CD4-positive, alpha-beta memory T cell (primary cell): ENCODE data around the gene LIX1. TPM values are rescaled to one million over a fixed set of nuclear protein-coding genes. Genes with fewer than 3 reads are reported as not detected.

Source experiments
- CTCF ChIA-PET: fragments of 350-600 bp; sonication (Branson Sonifier 250); formaldehyde crosslinking; loops from one replicate; lab custom pipeline; 2021; ENCODE audit warnings: inconsistent platforms; ENCODE audit not compliant: partially characterized antibody; lab: Charles Lee
- POLR2A ChIA-PET: fragments of 350-600 bp; sonication (Branson Sonifier 250); formaldehyde crosslinking; loops from one replicate; lab custom pipeline; 2021; ENCODE audit not compliant: partially characterized antibody; lab: Charles Lee
- DNase-seq, 5 donors: peaks; one replicate each; pipeline versions ENCODE4 v3.0.0 to v3.0.0-alpha.2; 2020 to 2022; ENCODE audit warnings: mixed read lengths in 1 of 5
- H3K27ac ChIP-seq: one replicate; pipeline ENCODE4 v1.7.0; 2013; ENCODE audit warnings: low read depth, low read length
- H3K27me3 ChIP-seq: 2 replicates; pipeline ENCODE4 v1.7.0; 2013; ENCODE audit warnings: mild to moderate bottlenecking, low read length, moderate library complexity; ENCODE audit not compliant: insufficient read depth
- H3K36me3 ChIP-seq: 2 replicates; pipeline ENCODE4 v1.7.0; 2013; ENCODE audit warnings: mild to moderate bottlenecking, low read length, moderate library complexity; ENCODE audit not compliant: insufficient read depth
- H3K4me1 ChIP-seq: 2 replicates; pipeline ENCODE4 v1.7.0; 2013; ENCODE audit warnings: mild to moderate bottlenecking, low read length, moderate library complexity; ENCODE audit not compliant: insufficient read depth
- H3K4me3 ChIP-seq, 2 donors: one replicate each; pipeline ENCODE4 v1.7.0; 2013; ENCODE audit warnings: low read length in 2 of 2, mild to moderate bottlenecking in 1 of 2
- H3K9me3 ChIP-seq, 2 donors: one replicate each; pipeline ENCODE4 v1.7.0; 2013; ENCODE audit warnings: low read length in 2 of 2, control low read depth in 1 of 2; ENCODE audit not compliant: control insufficient read depth in 1 of 2
- H3K27ac Mint-ChIP-seq, 7 donors: one replicate each; pipeline ENCODE4 v1.8.0; 2020 to 2021; ENCODE audit warnings: mixed read lengths in 7 of 7, mild to moderate bottlenecking in 6 of 7, inconsistent platforms in 3 of 7, moderate library complexity in 3 of 7
- H3K27me3 Mint-ChIP-seq, 2 donors: one replicate each; pipeline ENCODE4 v1.8.0; 2020 to 2021; ENCODE audit warnings: mixed read lengths in 2 of 2
- H3K36me3 Mint-ChIP-seq, 2 donors: one replicate each; pipeline ENCODE4 v1.8.0; 2020 to 2021; ENCODE audit warnings: mixed read lengths in 2 of 2, inconsistent platforms in 1 of 2, mild to moderate bottlenecking in 1 of 2
- H3K4me1 Mint-ChIP-seq, 4 donors: one replicate each; pipeline ENCODE4 v1.8.0; 2020 to 2021; ENCODE audit warnings: mixed read lengths in 4 of 4, mild to moderate bottlenecking in 1 of 4
- H3K4me3 Mint-ChIP-seq, 8 donors: one replicate each; pipeline ENCODE4 v1.8.0; 2020 to 2021; ENCODE audit warnings: mixed read lengths in 8 of 8, mild to moderate bottlenecking in 7 of 8, moderate library complexity in 6 of 8, inconsistent platforms in 3 of 8
- H3K9me3 Mint-ChIP-seq, 8 donors: one replicate each; pipeline ENCODE4 v1.8.0; 2020 to 2021; ENCODE audit warnings: mixed read lengths in 8 of 8, mild to moderate bottlenecking in 5 of 8, inconsistent platforms in 3 of 8, moderate library complexity in 1 of 8
- intact Hi-C: fragments of 100-400 bp; cut with micrococcal nuclease; formaldehyde crosslinking; loops from one replicate; pipeline ENCODE4 v1.15.1; 2023
- polyA plus RNA-seq, 2 donors: library from polyadenylated mRNA; unstranded; fragments of 300-500 nt; fragmentation: Illumina TruSeq; gene quantifications; one replicate each; pipeline ENCODE4 v1.2.3, GENCODE V29; 2021
- total RNA-seq, 2 experiments: library from RNA; stranded (reverse); gene quantifications; one replicate each; pipeline ENCODE4 v1.2.3, GENCODE V29; 2021

Gene LIX1
- total and polyA plus RNA-seq, 4 experiments from 2014 or later = not detected

DNA sequence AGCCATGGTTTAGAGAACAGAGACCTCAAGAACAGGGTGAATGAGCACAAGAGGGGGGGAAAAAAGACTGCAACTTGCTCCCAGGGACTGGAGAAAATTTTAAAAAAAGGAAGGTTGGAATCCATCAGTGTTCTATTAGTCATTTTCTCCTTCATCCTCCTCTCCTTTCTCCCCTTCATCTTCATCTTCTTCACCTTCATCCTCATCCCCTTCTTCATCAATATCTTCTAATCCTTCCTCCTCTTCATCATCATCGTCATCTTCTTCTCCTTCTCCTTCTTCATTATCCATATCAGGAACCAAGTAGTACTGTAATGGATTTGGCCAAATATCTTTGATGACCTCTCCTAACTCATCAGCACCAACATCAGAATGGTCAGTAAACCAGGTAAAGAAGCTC, 86.1 kb downstream of the LIX1 start:
- POLR2A ChIA-PET = no interaction called here
- peaks cover 0 to 21% of the 10 kb centered on the region in 2 donors for H3K36me3 Mint-ChIP-seq

DNA sequence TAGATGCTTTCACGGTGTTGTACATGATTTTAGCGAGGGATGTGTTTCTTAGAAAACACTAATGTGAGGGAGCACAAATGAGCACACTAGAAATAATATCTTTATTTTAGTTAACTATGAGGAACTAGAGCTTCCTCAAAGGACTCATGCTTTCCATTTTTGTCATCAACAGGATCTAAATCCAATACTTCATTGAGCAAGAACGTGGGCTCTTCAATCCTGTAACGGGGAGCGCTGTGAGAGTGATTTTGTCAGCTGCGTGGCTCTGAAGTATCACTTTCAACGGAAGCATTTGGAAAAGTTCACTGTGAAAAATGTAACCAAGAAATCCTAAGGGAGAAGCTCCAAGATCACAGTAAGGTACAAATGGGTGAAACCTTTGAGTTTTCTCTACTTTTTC, 93.2 kb downstream of the LIX1 start:
- no peak overlapping the region for H3K27ac Mint-ChIP-seq
- POLR2A ChIA-PET = no interaction called here
- H3K36me3 ChIP-seq = no peaks in the 10 kb centered on the region
- CTCF ChIA-PET = interaction anchor here (0.7 to 1.9 kb wide), 4 partner anchors 10 to 370 kb away, joined by 3 to 4 read pairs (median 3); no protein-coding TSS in a partner anchor
- intact Hi-C loops = no loop called here
- H3K36me3 Mint-ChIP-seq = peaks cover 0 to 6% of the 10 kb centered on the region in 2 donors
- H3K9me3 Mint-ChIP-seq = peaks cover 0 to 3% (median 0%) of the 10 kb centered on the region in 8 donors
- no peaks in the 10 kb centered on the region for H3K27me3 ChIP-seq
- no peak overlapping the region for H3K4me3 ChIP-seq
- no peaks in the 10 kb centered on the region for H3K4me1 ChIP-seq
- no peaks in the 10 kb centered on the region for H3K4me1 Mint-ChIP-seq
- no peaks in the 10 kb centered on the region for H3K9me3 ChIP-seq
- no peak for DNase-seq
- no peak overlapping the region for H3K4me3 Mint-ChIP-seq
- H3K27ac ChIP-seq = no peak overlapping the region
- peaks cover 0 to 4% of the 10 kb centered on the region in 2 donors for H3K27me3 Mint-ChIP-seq

More for the DNA sequence above, 86.1 kb downstream of the LIX1 start:
- H3K4me1 ChIP-seq = no peaks in the 10 kb centered on the region
- H3K4me3 ChIP-seq = no peak overlapping the region
- Mint-ChIP-seq H3K4me1 (no peaks in the 10 kb centered on the region), H3K4me3 (no peak overlapping the region), H3K27ac (no peak overlapping the region), H3K9me3 (peaks cover 0 to 12% (median 4%) of the 10 kb centered on the region in 8 donors), H3K27me3 (peaks cover 0 to 4% of the 10 kb centered on the region in 2 donors)
- H3K27ac ChIP-seq = no peak overlapping the region
- no peak for DNase-seq
- intact Hi-C loops = no loop called here
- CTCF ChIA-PET = no interaction called here
- no peaks in the 10 kb centered on the region for H3K36me3 ChIP-seq
- peaks cover 0 to 4% of the 10 kb centered on the region in 2 donors for H3K9me3 ChIP-seq
- no peaks in the 10 kb centered on the region for H3K27me3 ChIP-seq

DNA sequence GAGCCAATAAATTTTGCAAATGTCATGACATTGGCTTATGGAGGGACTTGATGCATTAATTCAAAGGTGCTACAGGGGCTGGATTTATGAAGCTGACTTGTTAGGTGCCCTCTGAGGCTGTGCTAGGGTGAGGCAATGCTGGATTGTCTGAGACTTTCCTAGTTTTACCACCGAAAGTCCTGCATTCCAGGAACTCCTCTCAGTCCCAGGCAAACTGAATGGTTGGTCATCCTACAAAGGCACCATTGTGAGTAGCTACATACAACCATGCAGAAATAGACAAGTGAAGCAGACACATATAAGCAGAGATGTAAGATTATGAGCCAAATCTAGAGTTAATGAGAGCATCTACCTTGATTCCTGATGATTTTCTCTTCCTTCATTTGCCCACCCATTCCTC, 95.3 kb downstream of the LIX1 start:
- Mint-ChIP-seq H3K4me1 (no peaks in the 10 kb centered on the region), H3K4me3 (no peak overlapping the region), H3K36me3 (peaks cover 0 to 6% of the 10 kb centered on the region in 2 donors), H3K27me3 (no peaks in the 10 kb centered on the region), H3K27ac (no peak overlapping the region), H3K9me3 (peaks cover 0 to 3% (median 0%) of the 10 kb centered on the region in 8 donors)
- H3K4me3 ChIP-seq = no peak overlapping the region
- H3K27me3 ChIP-seq = no peaks in the 10 kb centered on the region
- H3K4me1 ChIP-seq = no peaks in the 10 kb centered on the region
- ChIA-PET CTCF (interaction anchor here (1.2 kb wide), 1 partner anchor 114 kb away, joined by 4 read pairs; no protein-coding TSS in a partner anchor), POLR2A (no interaction called here)
- no peaks in the 10 kb centered on the region for H3K36me3 ChIP-seq
- DNase-seq = no peak
- intact Hi-C loops = no loop called here
- no peaks in the 10 kb centered on the region for H3K9me3 ChIP-seq
- H3K27ac ChIP-seq = no peak overlapping the region

DNA sequence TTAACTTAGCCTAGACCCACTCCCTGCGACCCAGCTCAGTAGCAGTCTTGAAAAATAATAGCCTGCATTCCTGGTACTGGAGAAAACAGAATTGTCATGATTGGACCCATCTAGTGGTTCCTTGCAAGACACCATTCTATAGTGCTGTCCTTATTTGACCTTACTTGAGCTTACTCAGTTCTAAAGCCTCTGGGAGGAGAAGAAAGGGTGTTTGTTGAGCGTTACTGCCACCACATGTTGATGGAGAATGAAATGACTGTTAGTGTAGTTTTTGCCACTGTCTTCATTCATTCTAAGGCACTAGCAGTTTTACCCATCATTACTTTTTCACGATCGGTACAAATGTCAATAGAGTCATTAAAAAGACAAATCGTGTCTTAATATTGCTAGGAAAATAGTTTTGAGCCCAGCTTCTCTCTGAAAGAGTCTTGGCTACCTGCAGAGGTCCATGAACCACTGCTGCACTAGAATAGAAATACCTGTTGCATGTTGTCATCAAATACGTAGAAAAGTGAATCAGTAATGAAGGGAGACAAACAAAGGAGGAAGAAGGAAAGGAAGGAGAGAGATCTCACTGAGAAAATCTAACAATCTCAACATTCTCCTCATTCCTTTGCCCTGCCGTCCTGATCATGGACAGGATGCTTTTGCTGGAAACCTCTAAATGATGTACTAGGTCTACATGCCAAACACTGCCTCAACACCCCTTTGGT, 96.0 kb downstream of the LIX1 start:
- Histone ChIP-seq H3K27ac (no peak overlapping the region), H3K4me3 (no peak overlapping the region), H3K9me3 (no peaks in the 10 kb centered on the region), H3K27me3 (no peaks in the 10 kb centered on the region), H3K4me1 (no peaks in the 10 kb centered on the region), H3K36me3 (no peaks in the 10 kb centered on the region)
- intact Hi-C loops = no loop called here
- POLR2A ChIA-PET = interaction anchor here (1.0 kb wide), 1 partner anchor 177 kb away, joined by 3 read pairs; no protein-coding TSS in a partner anchor
- H3K4me3 Mint-ChIP-seq = no peak overlapping the region
- H3K4me1 Mint-ChIP-seq = no peaks in the 10 kb centered on the region
- no peak for DNase-seq
- no peaks in the 10 kb centered on the region for H3K9me3 Mint-ChIP-seq
- H3K27me3 Mint-ChIP-seq = no peaks in the 10 kb centered on the region
- CTCF ChIA-PET = interaction anchor here (1.2 to 2.0 kb wide), 3 partner anchors 115 to 177 kb away, joined by 4 to 14 read pairs (median 4); no protein-coding TSS in a partner anchor
- peaks cover 0 to 6% of the 10 kb centered on the region in 2 donors for H3K36me3 Mint-ChIP-seq
- H3K27ac Mint-ChIP-seq = no peak overlapping the region

DNA sequence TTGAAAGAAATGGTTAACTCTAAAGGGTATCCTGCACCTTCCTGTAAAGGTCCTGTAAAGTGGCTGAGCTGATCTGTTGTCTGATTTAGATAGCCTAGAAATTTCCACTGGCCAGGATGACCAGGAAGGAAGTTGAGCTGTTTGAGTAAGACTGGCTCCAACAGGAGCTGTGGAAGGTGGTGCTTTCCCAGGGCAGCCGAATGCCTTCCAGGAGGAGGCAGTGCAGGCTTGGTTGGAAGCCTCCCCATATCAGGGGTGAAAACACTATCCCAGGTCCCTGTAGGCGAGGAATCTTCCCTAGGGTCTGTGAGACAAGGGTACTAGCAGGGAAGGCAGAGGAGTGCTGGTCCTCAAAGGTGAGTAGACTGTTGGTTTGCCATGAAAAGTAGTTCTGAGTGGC, 98.4 kb downstream of the LIX1 start:
- Mint-ChIP-seq H3K27me3 (no peaks in the 10 kb centered on the region), H3K36me3 (no peaks in the 10 kb centered on the region), H3K4me3 (no peak overlapping the region), H3K4me1 (no peaks in the 10 kb centered on the region), H3K9me3 (no peaks in the 10 kb centered on the region), H3K27ac (no peak overlapping the region)
- intact Hi-C loops = no loop called here
- Histone ChIP-seq H3K4me1 (no peaks in the 10 kb centered on the region), H3K4me3 (no peak overlapping the region), H3K9me3 (no peaks in the 10 kb centered on the region), H3K36me3 (no peaks in the 10 kb centered on the region), H3K27ac (no peak overlapping the region), H3K27me3 (no peaks in the 10 kb centered on the region)
- no peak for DNase-seq
- ChIA-PET CTCF (interaction anchor here (1.1 kb wide), 1 partner anchor 175 kb away, joined by 4 read pairs; no protein-coding TSS in a partner anchor), POLR2A (no interaction called here)

DNA sequence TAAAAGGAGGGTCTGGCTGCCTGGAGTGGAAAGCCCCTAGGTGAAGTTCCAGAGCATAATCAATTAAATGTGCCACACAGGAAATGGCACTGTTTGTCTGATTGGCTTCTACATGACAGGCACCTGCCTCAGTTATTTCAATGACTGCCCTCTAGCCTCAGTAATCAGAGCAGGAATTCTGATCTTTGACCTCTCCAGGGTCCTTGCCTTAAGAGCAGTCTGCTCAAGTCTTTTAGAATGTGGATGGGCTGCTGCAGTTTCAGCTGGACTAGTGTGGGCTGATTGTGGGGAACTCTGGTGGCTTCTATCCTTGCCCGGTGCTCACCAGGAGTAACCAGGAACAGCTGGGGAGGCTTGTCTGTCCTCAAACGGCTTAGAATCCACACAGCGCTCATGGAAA, 98.9 kb downstream of the LIX1 start:
- Histone ChIP-seq H3K36me3 (no peaks in the 10 kb centered on the region), H3K27me3 (no peaks in the 10 kb centered on the region), H3K27ac (no peak overlapping the region), H3K4me3 (no peak overlapping the region), H3K9me3 (no peaks in the 10 kb centered on the region), H3K4me1 (no peaks in the 10 kb centered on the region)
- Mint-ChIP-seq H3K9me3 (no peaks in the 10 kb centered on the region), H3K4me3 (no peak overlapping the region), H3K36me3 (no peaks in the 10 kb centered on the region), H3K4me1 (no peaks in the 10 kb centered on the region), H3K27me3 (no peaks in the 10 kb centered on the region), H3K27ac (no peak overlapping the region)
- intact Hi-C loops = no loop called here
- DNase-seq = no peak
- CTCF ChIA-PET = interaction anchor here (1.1 to 1.2 kb wide), 2 partner anchors 12 to 174 kb away, joined by 4 read pairs; no protein-coding TSS in a partner anchor
- POLR2A ChIA-PET = no interaction called here

DNA sequence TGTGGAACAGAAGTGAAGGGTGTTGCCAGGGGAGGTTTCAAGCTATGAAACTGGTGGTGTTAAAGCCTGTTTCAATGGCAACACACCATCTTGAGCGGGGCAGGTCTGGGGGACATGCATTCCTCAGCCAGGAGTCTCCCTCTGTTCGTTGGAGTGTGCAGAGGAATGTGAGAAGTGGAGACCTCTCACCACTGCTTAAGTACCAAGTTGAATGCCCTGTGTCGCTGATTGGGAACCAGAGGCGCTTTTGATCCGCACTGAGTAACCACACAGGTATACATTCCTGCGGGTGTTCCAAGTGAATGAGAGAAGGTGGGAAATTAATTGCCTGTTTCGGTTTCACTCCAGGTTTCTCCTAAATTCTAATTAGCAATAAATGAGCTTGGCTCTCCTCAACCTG, 99.4 kb downstream of the LIX1 start:
- Histone ChIP-seq H3K36me3 (no peaks in the 10 kb centered on the region), H3K27me3 (no peaks in the 10 kb centered on the region), H3K27ac (no peak overlapping the region), H3K4me3 (no peak overlapping the region), H3K9me3 (no peaks in the 10 kb centered on the region), H3K4me1 (no peaks in the 10 kb centered on the region)
- Mint-ChIP-seq H3K4me3 (no peak overlapping the region), H3K4me1 (no peaks in the 10 kb centered on the region), H3K27ac (no peak overlapping the region), H3K36me3 (no peaks in the 10 kb centered on the region), H3K9me3 (no peaks in the 10 kb centered on the region), H3K27me3 (no peaks in the 10 kb centered on the region)
- ChIA-PET CTCF (interaction anchor here (1.2 kb wide), 1 partner anchor 11 kb away, joined by 4 read pairs; no protein-coding TSS in a partner anchor), POLR2A (no interaction called here)
- no peak for DNase-seq
- intact Hi-C loops = no loop called here
